Smooth muscle cell (in vitro differentiated cells): ENCODE results near the gene UBE2E1. TPM values are rescaled to one million over a fixed set of nuclear protein-coding genes. Genes with fewer than 3 reads are reported as not detected.

Experiments
- DNase-seq: peaks from one replicate; lab custom pipeline; 2025; ENCODE audit not compliant: unreplicated experiment; lab: John Stamatoyannopoulos, UW
- H2AFZ ChIP-seq: fragments of 200-600 bp; sonication (generic); 2 replicates; pipeline ENCODE4 v1.6.0; 2016; ENCODE audit warnings: antibody characterized with exemption, low read depth, mild to moderate bottlenecking
- H3F3A ChIP-seq: fragments of 200-600 bp; sonication (generic); 2 replicates; pipeline ENCODE4 v1.6.0; 2017; ENCODE audit warnings: antibody characterized with exemption, low read depth
- H3K27ac ChIP-seq: fragments of 200-600 bp; sonication (generic); 2 replicates; pipeline ENCODE4 v1.5.1; 2016; ENCODE audit warnings: low read depth, mild to moderate bottlenecking
- H3K27me3 ChIP-seq: fragments of 200-600 bp; sonication (generic); 2 replicates; pipeline ENCODE4 v1.6.1; 2016; ENCODE audit warnings: low read depth, mild to moderate bottlenecking
- H3K36me3 ChIP-seq: fragments of 200-600 bp; sonication (generic); 2 replicates; pipeline ENCODE4 v1.5.1; 2016; ENCODE audit warnings: low read depth
- H3K4me1 ChIP-seq: fragments of 200-600 bp; sonication (generic); 2 replicates; pipeline ENCODE4 v1.5.1; 2016; ENCODE audit warnings: low read depth
- H3K4me2 ChIP-seq: fragments of 200-600 bp; sonication (generic); 2 replicates; pipeline ENCODE4 v1.6.0; 2016; ENCODE audit warnings: mild to moderate bottlenecking
- H3K4me3 ChIP-seq: fragments of 200-600 bp; sonication (generic); 2 replicates; pipeline ENCODE4 v1.5.1; 2016; ENCODE audit warnings: mild to moderate bottlenecking
- H3K79me2 ChIP-seq: fragments of 200-600 bp; sonication (generic); 2 replicates; pipeline ENCODE4 v1.6.0; 2016; ENCODE audit warnings: low read depth, mild to moderate bottlenecking
- H3K9ac ChIP-seq: fragments of 200-600 bp; sonication (generic); 2 replicates; pipeline ENCODE4 v1.6.0; 2016; ENCODE audit warnings: low read depth
- H3K9me3 ChIP-seq: fragments of 200-600 bp; sonication (generic); replicated peaks from 2 replicates; pipeline ENCODE4 v1.5.1; 2016; ENCODE audit warnings: low read depth
- H4K20me1 ChIP-seq: fragments of 200-600 bp; sonication (generic); 2 replicates; pipeline ENCODE4 v1.6.0; 2016; ENCODE audit warnings: low read depth
- WGBS: methylation state at CpG from one replicate; pipeline ENCODE4 v1.1.7; 2016; ENCODE audit warnings: low lambda C conversion rate; 5-methylcytosine and 5-hydroxymethylcytosine counted together
- polyA plus RNA-seq: library from polyadenylated mRNA; unstranded; fragments of >200 nt; fragmentation: Nextera tagmentation; extraction: Ambion mirVana; gene quantifications from 2 replicates; pipeline ENCODE4 v1.2.1, GENCODE V29; 2016
- total RNA-seq: library from RNA; depleted of rRNA; stranded (reverse); fragments of >200 nt; gene quantifications from 2 replicates; pipeline ENCODE4 v1.2.3, GENCODE V29; 2014
- TF ChIP-seq, protein P1 (sequence below): fragments of 200-600 bp; sonication (generic); IDR thresholded peaks from 2 replicates; pipeline ENCODE4 v1.5.1; 2017; ENCODE audit warnings: borderline replicate concordance, mild to moderate bottlenecking, antibody characterized with exemption; ENCODE audit not compliant: insufficient read depth, poor library complexity, severe bottlenecking

Gene UBE2E1
- total and polyA plus RNA-seq, 2 experiments from 2014 or later = 13.3 to 128 TPM

DNA sequence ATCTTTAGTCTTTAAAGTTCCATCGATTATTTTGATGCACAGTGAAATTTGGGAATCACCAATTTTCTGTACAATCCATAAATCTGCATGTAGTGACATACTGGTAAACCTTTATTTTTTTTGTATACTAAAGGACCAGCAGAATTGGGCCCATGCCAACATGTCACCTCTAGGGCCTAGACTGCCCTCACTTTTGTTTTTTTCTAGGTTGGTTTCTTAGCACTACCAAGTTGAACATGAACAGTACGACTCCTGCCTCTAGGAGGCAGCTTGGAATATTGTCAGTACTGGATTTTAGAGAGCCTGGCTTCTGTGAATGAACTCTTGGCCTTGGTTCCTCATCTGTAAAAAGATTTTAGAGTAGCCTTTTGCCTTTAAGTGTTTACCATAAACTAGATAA is 78.7 kb downstream of the UBE2E1 start:
- 95% methylated on average over 2 of the region's 2 CpGs for WGBS
- H3F3A ChIP-seq = peaks cover 5% of the 10 kb centered on the region
- no peak overlapping the region for H3K27ac ChIP-seq
- no peaks in the 10 kb centered on the region for H3K27me3 ChIP-seq
- H2AFZ ChIP-seq = no peak overlapping the region
- H3K79me2 ChIP-seq = peaks cover 37% of the 10 kb centered on the region
- H3K9me3 ChIP-seq = no peaks in the 10 kb centered on the region
- no peaks in the 10 kb centered on the region for H3K36me3 ChIP-seq
- no peak overlapping the region for H3K4me2 ChIP-seq
- no peak overlapping the region for H3K4me3 ChIP-seq
- peaks cover 94% of the 10 kb centered on the region for H4K20me1 ChIP-seq
- no peak overlapping the region for H3K9ac ChIP-seq
- DNase-seq = no peak
- no peaks in the 10 kb centered on the region for H3K4me1 ChIP-seq
- TF ChIP-seq, protein P1, sequence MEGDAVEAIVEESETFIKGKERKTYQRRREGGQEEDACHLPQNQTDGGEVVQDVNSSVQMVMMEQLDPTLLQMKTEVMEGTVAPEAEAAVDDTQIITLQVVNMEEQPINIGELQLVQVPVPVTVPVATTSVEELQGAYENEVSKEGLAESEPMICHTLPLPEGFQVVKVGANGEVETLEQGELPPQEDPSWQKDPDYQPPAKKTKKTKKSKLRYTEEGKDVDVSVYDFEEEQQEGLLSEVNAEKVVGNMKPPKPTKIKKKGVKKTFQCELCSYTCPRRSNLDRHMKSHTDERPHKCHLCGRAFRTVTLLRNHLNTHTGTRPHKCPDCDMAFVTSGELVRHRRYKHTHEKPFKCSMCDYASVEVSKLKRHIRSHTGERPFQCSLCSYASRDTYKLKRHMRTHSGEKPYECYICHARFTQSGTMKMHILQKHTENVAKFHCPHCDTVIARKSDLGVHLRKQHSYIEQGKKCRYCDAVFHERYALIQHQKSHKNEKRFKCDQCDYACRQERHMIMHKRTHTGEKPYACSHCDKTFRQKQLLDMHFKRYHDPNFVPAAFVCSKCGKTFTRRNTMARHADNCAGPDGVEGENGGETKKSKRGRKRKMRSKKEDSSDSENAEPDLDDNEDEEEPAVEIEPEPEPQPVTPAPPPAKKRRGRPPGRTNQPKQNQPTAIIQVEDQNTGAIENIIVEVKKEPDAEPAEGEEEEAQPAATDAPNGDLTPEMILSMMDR = peak; percentile 7

DNA sequence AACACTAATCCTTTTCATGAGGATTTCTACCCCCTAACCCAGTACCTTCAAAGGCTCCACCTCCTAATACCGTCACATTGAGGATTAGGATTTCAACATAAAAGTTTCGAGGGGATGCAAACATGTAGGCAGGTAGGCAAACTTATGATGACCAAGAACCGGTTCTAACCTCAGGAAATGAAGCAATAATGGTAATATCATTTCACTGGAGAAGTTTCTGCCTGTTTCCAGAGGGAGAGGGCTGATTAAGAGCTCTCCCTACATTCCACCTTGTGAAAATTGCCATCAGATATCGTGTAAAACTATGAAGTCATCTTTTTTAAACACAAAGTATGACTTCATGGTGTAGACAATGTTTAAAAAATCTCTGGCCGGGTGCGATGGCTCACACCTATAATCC is 79.5 kb downstream of the UBE2E1 start:
- peaks cover 36% of the 10 kb centered on the region for H3K79me2 ChIP-seq
- no peaks in the 10 kb centered on the region for H3K27me3 ChIP-seq
- no peak overlapping the region for H3K9ac ChIP-seq
- no peaks in the 10 kb centered on the region for H3K9me3 ChIP-seq
- H3F3A ChIP-seq = peaks cover 6% of the 10 kb centered on the region
- no peaks in the 10 kb centered on the region for H3K36me3 ChIP-seq
- no peak for DNase-seq
- peaks cover 94% of the 10 kb centered on the region for H4K20me1 ChIP-seq
- no peak overlapping the region for H3K27ac ChIP-seq
- WGBS = 90% methylated on average over 6 of the region's 6 CpGs
- no peak overlapping the region for H3K4me2 ChIP-seq
- no peak overlapping the region for H2AFZ ChIP-seq
- TF ChIP-seq, protein P1 = no peak
- H3K4me1 ChIP-seq = no peaks in the 10 kb centered on the region
- H3K4me3 ChIP-seq = no peak overlapping the region

DNA sequence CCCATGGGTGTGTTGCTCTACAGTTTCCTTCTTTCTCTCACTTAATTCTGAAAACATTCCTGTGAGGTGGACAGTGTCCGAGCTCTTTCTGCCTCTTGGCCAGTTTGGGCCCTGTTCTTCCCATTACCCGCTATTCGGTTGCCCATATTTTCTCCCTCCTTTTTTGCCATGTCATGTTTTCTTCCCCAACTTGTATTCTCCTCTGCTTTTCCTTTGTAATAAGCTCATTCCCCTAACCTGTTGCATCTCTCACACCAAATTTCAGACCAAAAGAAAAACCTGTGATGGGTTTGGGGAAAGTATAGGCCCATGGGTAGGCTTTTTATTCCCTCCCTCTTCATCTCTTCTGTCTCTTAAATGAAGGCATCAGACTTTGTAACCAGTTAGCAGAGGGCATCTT is 80.6 kb downstream of the UBE2E1 start:
- 95% methylated on average over 3 of the region's 3 CpGs for WGBS
- no peak overlapping the region for H3K27ac ChIP-seq
- no peak overlapping the region for H3K9ac ChIP-seq
- H4K20me1 ChIP-seq = peaks cover 92% of the 10 kb centered on the region
- no peak for DNase-seq
- H3K9me3 ChIP-seq = no peaks in the 10 kb centered on the region
- no peak overlapping the region for H3K4me3 ChIP-seq
- TF ChIP-seq, protein P1 = no peak
- H3K27me3 ChIP-seq = no peaks in the 10 kb centered on the region
- H3K4me1 ChIP-seq = no peaks in the 10 kb centered on the region
- H3F3A ChIP-seq = peaks cover 6% of the 10 kb centered on the region
- H3K36me3 ChIP-seq = no peaks in the 10 kb centered on the region
- no peak overlapping the region for H2AFZ ChIP-seq
- H3K79me2 ChIP-seq = peaks cover 30% of the 10 kb centered on the region
- no peak overlapping the region for H3K4me2 ChIP-seq

DNA sequence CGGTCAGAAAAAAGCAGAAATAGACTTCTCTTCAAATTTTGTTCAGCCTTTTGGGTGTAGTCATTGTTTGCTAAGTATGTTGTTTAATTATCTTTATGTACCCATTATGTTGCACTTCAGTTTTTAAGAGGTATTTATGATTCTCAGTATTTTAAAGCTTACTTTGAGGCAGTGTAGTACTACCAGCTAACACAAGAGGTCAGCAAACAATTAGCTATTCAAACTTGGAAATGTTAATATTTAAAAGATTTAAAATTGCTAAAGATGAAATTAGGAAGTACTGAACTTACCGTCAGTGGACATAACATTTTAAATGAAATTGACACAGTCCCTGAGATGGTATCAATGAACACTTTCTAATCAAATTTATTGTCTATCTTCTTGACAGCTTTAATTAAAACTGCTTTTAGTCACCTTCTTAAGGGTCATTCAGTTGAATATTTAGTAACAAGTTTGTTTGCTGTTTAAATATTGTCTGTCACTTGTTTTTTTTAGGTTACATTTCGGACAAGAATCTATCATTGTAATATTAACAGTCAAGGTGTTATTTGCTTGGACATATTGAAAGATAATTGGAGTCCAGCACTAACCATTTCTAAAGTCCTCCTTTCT is 83.0 kb downstream of the UBE2E1 start:
- 87% methylated on average over 3 of the region's 3 CpGs for WGBS
- Histone ChIP-seq H4K20me1 (peaks cover 80% of the 10 kb centered on the region), H3K4me3 (no peak overlapping the region), H2AFZ (no peak overlapping the region), H3K4me2 (no peak overlapping the region), H3K36me3 (no peaks in the 10 kb centered on the region), H3K4me1 (no peaks in the 10 kb centered on the region), H3K27ac (peak overlapping the region; percentile 1), H3K27me3 (no peaks in the 10 kb centered on the region), H3K79me2 (peaks cover 19% of the 10 kb centered on the region), H3F3A (peaks cover 6% of the 10 kb centered on the region), H3K9me3 (no peaks in the 10 kb centered on the region), H3K9ac (no peak overlapping the region)
- DNase-seq = no peak
- TF ChIP-seq, protein P1 = peak; percentile 84
